HEK293 (cell line): Measurements from ENCODE around the gene TGIF1.
A peak's percentile ranks its signal among the peaks of the same experiment; 100 is the strongest.

ENCODE experiments used
- CTCF ChIA-PET: fragments of 350-600 bp; formaldehyde crosslinking; extraction: SDS; loops from one replicate; lab custom pipeline; 2021; ENCODE audit warnings: antibody characterized with exemption; lab: Yijun Ruan, JAX
- POLR2A ChIA-PET: fragments of 300-600 bp; formaldehyde crosslinking; extraction: SDS; loops from one replicate; lab custom pipeline; 2020; ENCODE audit warnings: antibody characterized with exemption, inconsistent platforms; lab: Yijun Ruan, JAX
- H3K27ac ChIP-seq: fragments of 200-500 bp; sonication (Bioruptor generic); 2 replicates; pipeline ENCODE4 v1.5.1; 2014; ENCODE audit warnings: low read depth, low read length, control low read depth, inconsistent platforms; ENCODE audit errors: extremely low read depth
- H3K36me3 ChIP-seq, 2 experiments: fragments of 200-500 bp in 1 of 2; sonication (Bioruptor generic) in 1 of 2; 1 replicate in 1 of 2; 2 replicates in 1 of 2; pipeline ENCODE4 v1.5.1; 2014 to 2017; ENCODE audit warnings: inconsistent platforms in 2 of 2, low read length in 2 of 2; ENCODE audit not compliant: control insufficient read depth in 2 of 2, insufficient read depth in 1 of 2
- H3K4me1 ChIP-seq: fragments of 200-500 bp; sonication (Bioruptor generic); 2 replicates; pipeline ENCODE4 v1.5.1; 2014; ENCODE audit warnings: mild to moderate bottlenecking, low read length, inconsistent platforms; ENCODE audit not compliant: control insufficient read depth, insufficient read depth
- H3K4me3 ChIP-seq: 2 replicates; pipeline ENCODE4 v1.5.1; 2011; ENCODE audit warnings: low read depth, mild to moderate bottlenecking, control low read depth, low read length, moderate library complexity
- H3K9me3 ChIP-seq: fragments of 200-500 bp; sonication (Bioruptor generic); 2 replicates; pipeline ENCODE4 v1.5.1; 2014; ENCODE audit warnings: low read depth, low read length, inconsistent platforms; ENCODE audit not compliant: control insufficient read depth, insufficient read depth
- BCL11A ChIP-seq: fragments of 450-650 bp; formaldehyde crosslinking; IDR thresholded peaks from 2 replicates; pipeline ENCODE4 v1.5.1; 2016; ENCODE audit warnings: low read depth, missing biosample characterization, missing genetic modification characterization
- GLI2 ChIP-seq: fragments of 450-650 bp; formaldehyde crosslinking; IDR thresholded peaks from 2 replicates; pipeline ENCODE4; 2017; ENCODE audit warnings: missing biosample characterization, missing genetic modification characterization, low read depth, borderline replicate concordance
- GLIS1 ChIP-seq: fragments of 450-650 bp; formaldehyde crosslinking; IDR thresholded peaks from 2 replicates; pipeline ENCODE4 v1.5.1; 2016; ENCODE audit warnings: missing biosample characterization, missing genetic modification characterization
- KLF9 ChIP-seq: fragments of 450-650 bp; formaldehyde crosslinking; IDR thresholded peaks from 2 replicates; pipeline ENCODE4 v1.5.1; 2016; ENCODE audit warnings: missing biosample characterization, missing genetic modification characterization, low read depth
- REPIN1 ChIP-seq: fragments of 450-650 bp; formaldehyde crosslinking; IDR thresholded peaks from 2 replicates; pipeline ENCODE4 v1.5.1; 2017; ENCODE audit warnings: missing biosample characterization, missing genetic modification characterization, low read depth
- SETDB1 ChIP-seq: IDR thresholded peaks from one replicate; pipeline ENCODE4 v1.6.1; 2017; ENCODE audit warnings: mild to moderate bottlenecking, low read length, moderate library complexity, mixed read lengths; ENCODE audit not compliant: insufficient read length
- SP2 ChIP-seq: fragments of 450-650 bp; formaldehyde crosslinking; IDR thresholded peaks from 2 replicates; pipeline ENCODE4 v1.5.1; 2016; ENCODE audit warnings: missing biosample characterization, missing genetic modification characterization
- WT1 ChIP-seq: fragments of 450-650 bp; formaldehyde crosslinking; IDR thresholded peaks from 2 replicates; pipeline ENCODE4 v1.5.1; 2016; ENCODE audit warnings: missing biosample characterization, missing genetic modification characterization
- ZBTB7A ChIP-seq: fragments of 450-650 bp; formaldehyde crosslinking; IDR thresholded peaks from 2 replicates; pipeline ENCODE4 v1.5.1; 2016; ENCODE audit warnings: low read depth, missing biosample characterization, missing genetic modification characterization
- ZNF10 ChIP-seq: fragments of 450-650 bp; formaldehyde crosslinking; IDR thresholded peaks from 2 replicates; pipeline ENCODE4 v1.5.1; 2017; ENCODE audit warnings: missing biosample characterization, missing genetic modification characterization
- ZNF132 ChIP-seq: fragments of 450-650 bp; formaldehyde crosslinking; IDR thresholded peaks from 2 replicates; pipeline ENCODE4 v1.5.1; 2017; ENCODE audit warnings: missing biosample characterization, missing genetic modification characterization, borderline replicate concordance
- ZNF366 ChIP-seq: fragments of 450-650 bp; formaldehyde crosslinking; conservative IDR thresholded peaks from 2 replicates; pipeline ENCODE4 v1.5.1; 2016; ENCODE audit warnings: missing biosample characterization, missing genetic modification characterization
- ZNF404 ChIP-seq: fragments of 450-650 bp; formaldehyde crosslinking; IDR thresholded peaks from 2 replicates; pipeline ENCODE4 v1.5.1; 2017; ENCODE audit warnings: missing biosample characterization, missing genetic modification characterization
- ZNF423 ChIP-seq: fragments of 450-650 bp; formaldehyde crosslinking; IDR thresholded peaks from 2 replicates; pipeline ENCODE4 v1.5.1; 2016; ENCODE audit warnings: missing biosample characterization, missing genetic modification characterization
- ZNF449 ChIP-seq: fragments of 450-650 bp; formaldehyde crosslinking; IDR thresholded peaks from 2 replicates; pipeline ENCODE4 v1.5.1; 2017; ENCODE audit warnings: missing biosample characterization, mild to moderate bottlenecking, missing genetic modification characterization, moderate library complexity
- ZNF571 ChIP-seq: fragments of 450-650 bp; formaldehyde crosslinking; IDR thresholded peaks from 2 replicates; pipeline ENCODE4 v1.5.0; 2017; ENCODE audit warnings: missing biosample characterization, missing genetic modification characterization
- ZNF596 ChIP-seq: fragments of 450-650 bp; IDR thresholded peaks from 2 replicates; pipeline ENCODE4 v1.5.0; 2018; ENCODE audit warnings: missing biosample characterization, mild to moderate bottlenecking, missing genetic modification characterization, moderate library complexity
- ZNF777 ChIP-seq: fragments of 450-650 bp; formaldehyde crosslinking; IDR thresholded peaks from 2 replicates; pipeline ENCODE4 v1.5.1; 2017; ENCODE audit warnings: missing biosample characterization, missing genetic modification characterization, borderline replicate concordance
- ZSCAN23 ChIP-seq: fragments of 450-650 bp; formaldehyde crosslinking; IDR thresholded peaks from 2 replicates; pipeline ENCODE4 v1.5.1; 2016; ENCODE audit warnings: missing biosample characterization, missing genetic modification characterization
- TF ChIP-seq, protein P1 (sequence below): fragments of 450-650 bp; formaldehyde crosslinking; conservative IDR thresholded peaks from 2 replicates; pipeline ENCODE4 v1.5.1; 2016; ENCODE audit warnings: low read depth, missing biosample characterization, missing genetic modification characterization
- TF ChIP-seq, protein P2 (sequence below): fragments of 450-650 bp; formaldehyde crosslinking; IDR thresholded peaks from 2 replicates; pipeline ENCODE4 v1.5.1; 2017; ENCODE audit warnings: missing biosample characterization, missing genetic modification characterization
- TF ChIP-seq, protein P3 (sequence below): fragments of 450-650 bp; formaldehyde crosslinking; conservative IDR thresholded peaks from 2 replicates; pipeline ENCODE4 v1.5.1; 2016; ENCODE audit warnings: low read depth, missing biosample characterization, missing genetic modification characterization
- TF ChIP-seq, protein P4 (sequence below): fragments of 450-650 bp; formaldehyde crosslinking; IDR thresholded peaks from 2 replicates; pipeline ENCODE4 v1.5.1; 2017; ENCODE audit warnings: missing biosample characterization, missing genetic modification characterization

TGIF1 gene

GRCh38 chr18:3448838-3449511 lies 997 bp upstream of the TGIF1 start (continued):
- no peak for TF ChIP-seq SETDB1
- TF ChIP-seq KLF9 (tag by site-specific recombination), result no peak
- TF ChIP-seq, protein P1, sequence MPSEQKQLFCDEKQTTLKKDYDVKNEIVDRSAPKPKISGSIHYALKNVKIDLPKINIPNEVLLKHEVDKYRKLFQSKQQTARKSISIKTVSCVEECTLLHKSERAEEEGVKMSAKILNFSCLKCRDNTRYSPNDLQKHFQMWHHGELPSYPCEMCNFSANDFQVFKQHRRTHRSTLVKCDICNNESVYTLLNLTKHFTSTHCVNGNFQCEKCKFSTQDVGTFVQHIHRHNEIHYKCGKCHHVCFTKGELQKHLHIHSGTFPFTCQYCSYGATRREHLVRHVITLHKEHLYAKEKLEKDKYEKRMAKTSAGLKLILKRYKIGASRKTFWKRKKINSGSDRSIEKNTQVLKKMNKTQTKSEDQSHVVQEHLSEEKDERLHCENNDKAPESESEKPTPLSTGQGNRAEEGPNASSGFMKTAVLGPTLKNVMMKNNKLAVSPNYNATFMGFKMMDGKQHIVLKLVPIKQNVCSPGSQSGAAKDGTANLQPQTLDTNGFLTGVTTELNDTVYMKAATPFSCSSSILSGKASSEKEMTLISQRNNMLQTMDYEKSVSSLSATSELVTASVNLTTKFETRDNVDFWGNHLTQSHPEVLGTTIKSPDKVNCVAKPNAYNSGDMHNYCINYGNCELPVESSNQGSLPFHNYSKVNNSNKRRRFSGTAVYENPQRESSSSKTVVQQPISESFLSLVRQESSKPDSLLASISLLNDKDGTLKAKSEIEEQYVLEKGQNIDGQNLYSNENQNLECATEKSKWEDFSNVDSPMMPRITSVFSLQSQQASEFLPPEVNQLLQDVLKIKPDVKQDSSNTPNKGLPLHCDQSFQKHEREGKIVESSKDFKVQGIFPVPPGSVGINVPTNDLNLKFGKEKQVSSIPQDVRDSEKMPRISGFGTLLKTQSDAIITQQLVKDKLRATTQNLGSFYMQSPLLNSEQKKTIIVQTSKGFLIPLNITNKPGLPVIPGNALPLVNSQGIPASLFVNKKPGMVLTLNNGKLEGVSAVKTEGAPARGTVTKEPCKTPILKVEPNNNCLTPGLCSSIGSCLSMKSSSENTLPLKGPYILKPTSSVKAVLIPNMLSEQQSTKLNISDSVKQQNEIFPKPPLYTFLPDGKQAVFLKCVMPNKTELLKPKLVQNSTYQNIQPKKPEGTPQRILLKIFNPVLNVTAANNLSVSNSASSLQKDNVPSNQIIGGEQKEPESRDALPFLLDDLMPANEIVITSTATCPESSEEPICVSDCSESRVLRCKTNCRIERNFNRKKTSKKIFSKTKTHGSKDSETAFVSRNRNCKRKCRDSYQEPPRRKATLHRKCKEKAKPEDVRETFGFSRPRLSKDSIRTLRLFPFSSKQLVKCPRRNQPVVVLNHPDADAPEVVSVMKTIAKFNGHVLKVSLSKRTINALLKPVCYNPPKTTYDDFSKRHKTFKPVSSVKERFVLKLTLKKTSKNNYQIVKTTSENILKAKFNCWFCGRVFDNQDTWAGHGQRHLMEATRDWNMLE (tag by site-specific recombination), result no peak
- no peak for TF ChIP-seq ZBTB7A (tag by site-specific recombination)
- TF ChIP-seq GLI2, result no peak
- no peak for TF ChIP-seq ZNF777 (tag by site-specific recombination)
- TF ChIP-seq ZNF596 (tag by site-specific recombination), result no peak
- TF ChIP-seq ZNF449 (tag by site-specific recombination), result no peak
- TF ChIP-seq ZNF10, result no peak
- TF ChIP-seq ZNF132 (tag by site-specific recombination), result no peak
- TF ChIP-seq, protein P2, sequence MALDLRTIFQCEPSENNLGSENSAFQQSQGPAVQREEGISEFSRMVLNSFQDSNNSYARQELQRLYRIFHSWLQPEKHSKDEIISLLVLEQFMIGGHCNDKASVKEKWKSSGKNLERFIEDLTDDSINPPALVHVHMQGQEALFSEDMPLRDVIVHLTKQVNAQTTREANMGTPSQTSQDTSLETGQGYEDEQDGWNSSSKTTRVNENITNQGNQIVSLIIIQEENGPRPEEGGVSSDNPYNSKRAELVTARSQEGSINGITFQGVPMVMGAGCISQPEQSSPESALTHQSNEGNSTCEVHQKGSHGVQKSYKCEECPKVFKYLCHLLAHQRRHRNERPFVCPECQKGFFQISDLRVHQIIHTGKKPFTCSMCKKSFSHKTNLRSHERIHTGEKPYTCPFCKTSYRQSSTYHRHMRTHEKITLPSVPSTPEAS, result no peak
- no peak for TF ChIP-seq REPIN1 (tag by site-specific recombination)
- no peak for TF ChIP-seq ZNF571

GRCh38 chr18:3449512-3450011 lies 410 bp upstream of the TGIF1 start:
- H3K27ac ChIP-seq, result peak overlapping the region; percentile 98
- ChIA-PET CTCF (interaction anchor here (0.6 to 3.4 kb wide), 3 partner anchors 126 to 217 kb away, joined by 3 to 18 read pairs (median 3); no protein-coding TSS in a partner anchor), POLR2A (interaction anchor here (0.7 to 4.0 kb wide), 11 partner anchors 11 to 202 kb away, joined by 3 to 31 read pairs (median 9); partner anchors contain the start of gene MYL12A)
- H3K36me3 ChIP-seq, result no peaks in the 10 kb centered on the region
- H3K4me3 ChIP-seq, result peak overlapping the region; percentile 56
- H3K9me3 ChIP-seq, result no peaks in the 10 kb centered on the region
- peaks cover 8% of the 10 kb centered on the region for H3K4me1 ChIP-seq
- TF ChIP-seq GLIS1 (tag by site-specific recombination) (peak; percentile 95), ZNF366 (tag by site-specific recombination) (peak; percentile 75; the same call in 1 of the 2 replicates), ZSCAN23 (no peak), SP2 (tag by site-specific recombination) (peak; percentile 41; the same call in 1 of the 2 replicates), ZNF404 (tag by site-specific recombination) (no peak), BCL11A (tag by site-specific recombination) (no peak), ZNF423 (tag by site-specific recombination) (peak; percentile 95), WT1 (tag by site-specific recombination) (peak; percentile 56)
- TF ChIP-seq, protein P3, sequence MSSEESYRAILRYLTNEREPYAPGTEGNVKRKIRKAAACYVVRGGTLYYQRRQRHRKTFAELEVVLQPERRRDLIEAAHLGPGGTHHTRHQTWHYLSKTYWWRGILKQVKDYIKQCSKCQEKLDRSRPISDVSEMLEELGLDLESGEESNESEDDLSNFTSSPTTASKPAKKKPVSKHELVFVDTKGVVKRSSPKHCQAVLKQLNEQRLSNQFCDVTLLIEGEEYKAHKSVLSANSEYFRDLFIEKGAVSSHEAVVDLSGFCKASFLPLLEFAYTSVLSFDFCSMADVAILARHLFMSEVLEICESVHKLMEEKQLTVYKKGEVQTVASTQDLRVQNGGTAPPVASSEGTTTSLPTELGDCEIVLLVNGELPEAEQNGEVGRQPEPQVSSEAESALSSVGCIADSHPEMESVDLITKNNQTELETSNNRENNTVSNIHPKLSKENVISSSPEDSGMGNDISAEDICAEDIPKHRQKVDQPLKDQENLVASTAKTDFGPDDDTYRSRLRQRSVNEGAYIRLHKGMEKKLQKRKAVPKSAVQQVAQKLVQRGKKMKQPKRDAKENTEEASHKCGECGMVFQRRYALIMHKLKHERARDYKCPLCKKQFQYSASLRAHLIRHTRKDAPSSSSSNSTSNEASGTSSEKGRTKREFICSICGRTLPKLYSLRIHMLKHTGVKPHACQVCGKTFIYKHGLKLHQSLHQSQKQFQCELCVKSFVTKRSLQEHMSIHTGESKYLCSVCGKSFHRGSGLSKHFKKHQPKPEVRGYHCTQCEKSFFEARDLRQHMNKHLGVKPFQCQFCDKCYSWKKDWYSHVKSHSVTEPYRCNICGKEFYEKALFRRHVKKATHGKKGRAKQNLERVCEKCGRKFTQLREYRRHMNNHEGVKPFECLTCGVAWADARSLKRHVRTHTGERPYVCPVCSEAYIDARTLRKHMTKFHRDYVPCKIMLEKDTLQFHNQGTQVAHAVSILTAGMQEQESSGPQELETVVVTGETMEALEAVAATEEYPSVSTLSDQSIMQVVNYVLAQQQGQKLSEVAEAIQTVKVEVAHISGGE (tag by site-specific recombination), result no peak
- TF ChIP-seq, protein P4, sequence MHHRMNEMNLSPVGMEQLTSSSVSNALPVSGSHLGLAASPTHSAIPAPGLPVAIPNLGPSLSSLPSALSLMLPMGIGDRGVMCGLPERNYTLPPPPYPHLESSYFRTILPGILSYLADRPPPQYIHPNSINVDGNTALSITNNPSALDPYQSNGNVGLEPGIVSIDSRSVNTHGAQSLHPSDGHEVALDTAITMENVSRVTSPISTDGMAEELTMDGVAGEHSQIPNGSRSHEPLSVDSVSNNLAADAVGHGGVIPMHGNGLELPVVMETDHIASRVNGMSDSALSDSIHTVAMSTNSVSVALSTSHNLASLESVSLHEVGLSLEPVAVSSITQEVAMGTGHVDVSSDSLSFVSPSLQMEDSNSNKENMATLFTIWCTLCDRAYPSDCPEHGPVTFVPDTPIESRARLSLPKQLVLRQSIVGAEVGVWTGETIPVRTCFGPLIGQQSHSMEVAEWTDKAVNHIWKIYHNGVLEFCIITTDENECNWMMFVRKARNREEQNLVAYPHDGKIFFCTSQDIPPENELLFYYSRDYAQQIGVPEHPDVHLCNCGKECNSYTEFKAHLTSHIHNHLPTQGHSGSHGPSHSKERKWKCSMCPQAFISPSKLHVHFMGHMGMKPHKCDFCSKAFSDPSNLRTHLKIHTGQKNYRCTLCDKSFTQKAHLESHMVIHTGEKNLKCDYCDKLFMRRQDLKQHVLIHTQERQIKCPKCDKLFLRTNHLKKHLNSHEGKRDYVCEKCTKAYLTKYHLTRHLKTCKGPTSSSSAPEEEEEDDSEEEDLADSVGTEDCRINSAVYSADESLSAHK (tag by site-specific recombination), result peak; percentile 68; the same call in 1 of the 2 replicates
